Measurements from ENCODE around the gene FBXL7. TPM values are rescaled to one million over a fixed set of nuclear protein-coding genes. Genes with fewer than 3 reads are reported as not detected.
A peak's percentile ranks its signal among the peaks of the same experiment; 100 is the strongest.

The FBXL7 gene
- total RNA-seq, 1 experiment from 2014 or later: 4.0 TPM

GRCh38 chr5:15577132-15577531 is 77.2 kb downstream of the FBXL7 start:
- DNase-seq (ENCODE audit: low spot score): no peak

GRCh38 chr5:15577831-15578230 is 77.9 kb downstream of the FBXL7 start:
- no peak for DNase-seq (ENCODE audit: low spot score)

GRCh38 chr5:15579193-15579990 is 79.4 kb downstream of the FBXL7 start:
- no peak for DNase-seq (ENCODE audit: low spot score)

DNA sequence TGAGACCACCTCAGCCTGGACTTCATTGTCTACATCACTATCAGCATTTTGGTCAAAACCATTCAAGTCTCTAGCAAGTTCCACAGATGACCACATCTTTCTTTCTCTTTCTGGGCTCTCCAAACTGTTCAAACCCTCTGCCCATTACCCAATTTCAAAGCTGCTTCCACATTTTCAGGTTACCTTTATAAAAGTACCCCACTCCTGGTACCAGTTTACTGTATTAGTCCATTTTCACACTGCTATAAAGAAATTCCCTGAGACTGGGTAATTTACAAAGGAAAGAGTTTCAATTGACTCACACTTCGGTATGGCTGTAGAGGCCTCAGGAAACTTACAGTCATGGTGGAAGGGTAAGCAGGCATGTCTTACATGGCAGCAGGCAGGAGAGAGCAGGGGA is 84.5 kb downstream of the FBXL7 start:
- DNase-seq (ENCODE audit: low spot score): no peak

- peak; percentile 13 for DNase-seq (ENCODE audit: low spot score)
Measured at GRCh38 chr5:15585128-15585527, 85.1 kb downstream of the FBXL7 start.

GRCh38 chr5:15585841-15586591 is 86.0 kb downstream of the FBXL7 start:
- DNase-seq (ENCODE audit: low spot score): no peak

- DNase-seq (ENCODE audit: low spot score): no peak
Measured at GRCh38 chr5:15587916-15588315, 87.9 kb downstream of the FBXL7 start.

- DNase-seq (ENCODE audit: low spot score): no peak
Measured at GRCh38 chr5:15592728-15593127, 92.7 kb downstream of the FBXL7 start.

DNA sequence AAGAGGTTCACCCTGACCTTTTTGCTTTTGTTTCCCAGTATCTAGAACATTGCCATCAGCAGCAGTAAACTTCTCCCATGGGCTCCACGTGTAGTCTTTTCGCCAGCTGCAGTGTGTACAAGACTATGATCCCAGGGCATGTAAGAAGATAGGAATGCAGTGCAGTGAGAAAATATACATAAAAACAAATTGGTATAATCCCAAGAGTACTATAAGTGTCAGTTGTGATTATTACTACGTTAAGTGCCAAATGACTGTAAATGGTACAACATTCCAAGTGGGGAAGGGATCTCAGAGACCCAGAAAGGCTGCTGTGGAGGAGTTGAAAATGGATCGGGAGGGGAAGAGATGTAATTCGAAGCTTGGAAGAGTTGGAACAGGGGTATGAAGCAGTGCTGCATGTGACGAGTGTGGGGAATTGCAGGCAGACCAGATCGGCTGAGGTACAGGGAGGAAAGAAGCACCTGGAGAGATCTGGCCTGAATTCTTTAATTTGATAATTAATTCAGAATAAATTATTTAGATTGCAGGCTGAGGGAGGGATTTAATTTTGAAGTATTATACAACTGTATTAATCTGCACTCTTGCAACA is 95.1 kb downstream of the FBXL7 start:
- no peak for DNase-seq (ENCODE audit: low spot score)

- DNase-seq (ENCODE audit: low spot score): no peak
Measured at GRCh38 chr5:15595929-15596328, 95.9 kb downstream of the FBXL7 start.

- DNase-seq (ENCODE audit: low spot score): no peak
Measured at GRCh38 chr5:15596936-15597335, 97.0 kb downstream of the FBXL7 start.

GRCh38 chr5:15597804-15598203 is 97.8 kb downstream of the FBXL7 start:
- DNase-seq (ENCODE audit: low spot score): no peak

- peak; percentile 11 for DNase-seq (ENCODE audit: low spot score)
Measured at GRCh38 chr5:15598294-15598902, 98.4 kb downstream of the FBXL7 start.

DNA sequence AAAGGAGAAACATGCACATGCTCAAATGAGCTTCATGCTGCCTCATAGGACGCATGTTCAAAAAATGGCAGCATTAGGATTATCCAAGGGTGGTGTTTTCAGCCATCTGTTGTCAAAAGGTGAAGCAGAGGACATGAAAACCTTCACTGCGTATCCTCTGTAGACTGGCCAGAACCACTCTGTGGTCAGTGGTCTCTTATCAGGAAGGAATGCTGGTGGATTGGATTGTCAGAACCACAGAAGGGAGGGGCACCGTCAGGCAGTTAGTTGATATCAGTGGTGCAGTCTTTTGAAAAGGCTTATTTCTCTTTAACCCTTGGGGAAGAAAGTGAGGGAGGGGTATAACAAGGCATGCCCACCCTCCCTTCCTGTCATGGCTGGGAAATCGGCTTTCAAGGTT is 100.1 kb downstream of the FBXL7 start:
- no peak for DNase-seq (ENCODE audit: low spot score)

DNA sequence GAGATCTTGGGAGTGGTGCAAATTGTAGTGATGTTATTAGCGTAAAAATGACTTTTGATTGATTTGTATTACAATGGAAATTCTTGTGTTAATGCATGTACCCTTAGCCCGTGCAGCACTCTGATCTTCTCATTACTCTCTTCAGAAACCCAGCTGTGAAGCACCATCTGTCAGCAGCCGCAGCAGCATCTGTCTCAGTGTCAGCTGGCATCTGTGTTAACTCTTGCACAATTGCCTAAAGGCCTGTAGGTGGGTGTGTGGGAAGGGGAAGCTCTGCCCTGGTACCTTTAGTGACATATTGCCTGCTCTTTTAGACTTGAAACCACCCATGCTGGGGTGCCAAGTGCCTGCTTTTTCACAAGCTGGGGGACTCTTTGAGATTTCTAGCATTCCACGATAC is 101.3 kb downstream of the FBXL7 start:
- DNase-seq (ENCODE audit: low spot score): no peak

DNA sequence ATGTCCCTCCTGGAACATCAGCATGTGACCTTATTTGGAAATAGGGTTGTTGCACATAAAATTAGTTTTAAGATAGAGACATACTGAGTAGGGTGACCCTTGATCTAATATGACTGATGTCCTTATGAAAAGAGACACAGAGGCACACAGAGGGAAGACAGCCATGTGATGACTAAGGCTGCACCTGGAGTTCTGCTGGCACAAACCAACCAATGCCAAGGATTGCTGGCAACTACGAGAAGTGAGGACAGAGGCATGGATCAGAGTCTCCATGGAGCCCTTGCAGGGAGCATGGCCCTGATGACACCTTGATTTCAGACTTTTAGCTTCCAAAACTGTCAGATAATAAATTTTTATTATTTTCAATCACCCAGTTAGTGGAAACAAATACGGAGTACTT is 101.9 kb downstream of the FBXL7 start:
- no peak for DNase-seq (ENCODE audit: low spot score)

DNA sequence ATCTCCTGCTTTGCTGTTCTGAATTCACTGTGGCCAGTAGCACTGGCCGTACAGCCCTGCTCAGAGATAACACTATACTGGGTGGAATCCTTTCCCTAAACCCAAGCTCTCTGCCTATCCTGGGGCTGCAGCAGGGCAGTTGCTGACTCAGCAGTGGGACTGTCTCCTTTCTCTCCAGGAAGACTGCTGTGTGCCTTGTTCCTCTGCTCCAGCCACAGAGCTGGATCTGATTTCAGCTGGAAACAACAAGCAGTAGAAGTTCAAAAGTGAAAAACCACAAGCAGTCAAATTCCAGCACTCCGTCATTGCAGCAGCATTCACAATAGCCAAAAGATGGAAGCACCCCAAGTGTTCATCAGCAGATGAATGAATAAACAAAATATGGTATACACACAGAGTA is 105.0 kb downstream of the FBXL7 start:
- no peak for DNase-seq (ENCODE audit: low spot score)

DNA sequence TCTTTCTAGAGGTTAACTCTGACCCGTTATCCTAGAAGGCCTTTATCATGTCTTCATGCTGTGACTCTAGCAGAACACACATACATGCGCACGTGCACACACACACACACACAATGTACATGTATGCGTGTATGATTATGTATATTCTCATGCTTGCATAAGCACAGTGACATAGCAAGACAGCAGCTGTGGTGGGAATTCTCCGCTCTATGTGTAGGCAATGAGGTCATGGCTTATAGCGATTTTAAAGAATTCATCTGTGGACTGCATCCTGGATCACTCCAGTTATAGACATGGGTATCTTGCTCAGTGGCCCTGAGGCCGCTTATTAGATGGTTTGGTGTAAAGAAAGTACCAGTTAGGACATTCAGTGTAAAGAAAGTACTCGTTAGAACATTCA is 106.2 kb downstream of the FBXL7 start:
- no peak for DNase-seq (ENCODE audit: low spot score)

DNA sequence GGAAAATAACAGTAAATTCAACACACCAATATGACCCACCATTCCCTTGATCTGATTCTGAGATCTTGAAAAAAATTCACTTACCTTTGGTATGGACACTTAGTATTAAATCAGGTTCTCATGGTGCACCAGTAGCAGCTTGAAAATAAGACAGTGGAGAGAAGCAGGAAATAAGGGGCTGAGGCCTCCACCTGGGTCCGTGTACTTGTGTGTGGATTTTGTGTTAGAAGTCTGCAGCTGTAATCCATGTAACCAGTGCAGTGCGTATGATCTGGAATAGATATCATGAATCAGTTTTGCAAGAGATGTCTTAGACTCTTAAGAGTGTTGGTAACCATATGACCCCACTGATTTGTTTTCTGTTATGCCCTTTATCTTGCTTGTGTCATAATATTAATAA is 107.1 kb downstream of the FBXL7 start:
- no peak for DNase-seq (ENCODE audit: low spot score)

DNA sequence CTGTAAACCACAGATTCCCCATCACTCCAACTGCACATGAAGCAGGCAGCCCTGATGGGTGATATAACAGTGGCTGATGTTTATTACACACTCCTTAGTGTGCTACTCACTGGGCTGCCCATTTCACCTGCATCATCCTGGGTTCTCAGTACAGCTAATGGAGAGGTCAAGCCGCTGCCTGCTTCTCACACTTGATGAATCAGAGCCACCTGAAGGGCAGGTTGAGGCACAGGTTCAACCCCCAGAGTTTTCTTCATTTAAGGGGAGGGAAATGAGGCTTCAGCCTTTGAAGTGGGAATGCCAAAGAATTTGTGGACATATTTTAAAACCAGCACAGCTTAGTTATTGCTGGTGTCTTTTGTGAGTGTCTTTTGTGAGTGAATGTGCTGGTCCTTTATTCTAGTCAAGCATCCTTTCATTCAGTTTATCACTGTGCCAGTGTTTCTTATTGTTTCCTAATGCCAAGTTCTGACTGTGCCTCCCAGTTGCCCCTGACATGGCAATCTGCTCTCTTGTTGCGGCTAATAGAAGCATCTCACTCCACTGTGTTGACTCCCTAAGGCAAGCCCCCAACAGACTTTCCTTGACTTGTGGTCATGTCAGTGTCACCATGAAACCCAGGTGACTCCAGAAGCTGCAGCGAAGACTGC is 109.2 kb downstream of the FBXL7 start:
- DNase-seq (ENCODE audit: low spot score): no peak

DNA sequence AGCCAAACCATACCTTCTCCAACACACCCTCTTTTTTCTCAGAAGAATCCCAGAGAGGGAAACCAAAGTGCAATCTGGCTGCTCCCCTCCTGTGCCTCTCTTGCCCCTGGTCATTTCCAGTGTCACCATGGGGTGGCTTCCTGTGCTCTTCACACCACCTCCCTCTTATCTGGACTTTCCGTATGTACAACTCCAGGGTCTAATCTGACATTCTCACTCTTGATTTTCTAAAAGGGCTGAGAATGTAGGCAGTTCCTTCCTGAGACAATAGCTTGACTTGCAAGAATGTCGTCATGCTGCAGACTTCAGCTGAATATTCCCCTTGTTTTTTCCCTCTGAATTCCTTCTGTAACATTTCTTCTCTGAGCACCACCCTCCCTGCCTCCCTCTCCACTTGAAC is 110.2 kb downstream of the FBXL7 start:
- no peak for DNase-seq (ENCODE audit: low spot score)

GRCh38 chr5:15611008-15611407 is 111.0 kb downstream of the FBXL7 start:
- no peak for DNase-seq (ENCODE audit: low spot score)
